Neural progenitor cell (in vitro differentiated cells): ENCODE data around the gene RAB31. TPM values are rescaled to one million over a fixed set of nuclear protein-coding genes. Genes with fewer than 3 reads are reported as not detected.
A peak's percentile ranks its signal among the peaks of the same experiment; 100 is the strongest.
"Not testable (repeated sequence)": the region's sequence is repeated elsewhere in the genome, so short reads cannot be mapped to it uniquely, and the experiment has no call there.

ENCODE experiments used
- DNase-seq: peaks from one replicate; pipeline ENCODE4 v3.0.0-alpha.2; 2016; ENCODE audit warnings: low spot score
- H2AFZ ChIP-seq: fragments of 200-600 bp; sonication (generic); replicated peaks from 2 replicates; pipeline ENCODE4 v1.6.1; 2016; ENCODE audit warnings: antibody characterized with exemption
- H3F3A ChIP-seq: fragments of 200-600 bp; sonication (generic); 2 replicates; pipeline ENCODE4 v1.6.1; 2016; ENCODE audit warnings: antibody characterized with exemption, low read depth
- H3K27ac ChIP-seq: fragments of 200-600 bp; sonication (generic); 2 replicates; pipeline ENCODE4 v1.5.1; 2016; ENCODE audit warnings: mild to moderate bottlenecking
- H3K27me3 ChIP-seq: fragments of 200-600 bp; sonication (generic); 2 replicates; pipeline ENCODE4 v1.6.1; 2016; ENCODE audit warnings: mild to moderate bottlenecking, moderate library complexity
- H3K36me3 ChIP-seq: fragments of 200-600 bp; sonication (generic); 2 replicates; pipeline ENCODE4 v1.5.1; 2016
- H3K4me1 ChIP-seq: fragments of 200-600 bp; sonication (generic); 2 replicates; pipeline ENCODE4 v1.6.1; 2016; ENCODE audit warnings: mixed run types
- H3K4me2 ChIP-seq: fragments of 200-600 bp; sonication (generic); 2 replicates; pipeline ENCODE4 v1.6.1; 2016
- H3K4me3 ChIP-seq: fragments of 200-600 bp; sonication (generic); 2 replicates; pipeline ENCODE4 v1.5.1; 2016
- H3K79me2 ChIP-seq: fragments of 200-600 bp; sonication (generic); 2 replicates; pipeline ENCODE4 v1.6.1; 2016; ENCODE audit warnings: low read depth
- H3K9ac ChIP-seq: fragments of 200-600 bp; sonication (generic); 2 replicates; pipeline ENCODE4 v1.6.1; 2016
- H3K9me3 ChIP-seq: fragments of 200-600 bp; sonication (generic); 2 replicates; pipeline ENCODE4 v1.5.1; 2016; ENCODE audit warnings: low read depth
- H4K20me1 ChIP-seq: fragments of 200-600 bp; sonication (generic); 2 replicates; pipeline ENCODE4 v1.6.1; 2016; ENCODE audit warnings: low read depth
- H3K27ac Mint-ChIP-seq: 3 replicates; pipeline ENCODE4 v1.8.0; 2021; ENCODE audit warnings: mixed read lengths
- H3K27me3 Mint-ChIP-seq: 2 replicates; pipeline ENCODE4 v1.8.0; 2022; ENCODE audit warnings: low read depth, mild to moderate bottlenecking, inconsistent platforms, moderate library complexity, mixed read lengths; ENCODE audit not compliant: insufficient read depth
- H3K36me3 Mint-ChIP-seq: 3 replicates; pipeline ENCODE4 v1.8.0; 2021; ENCODE audit warnings: mixed read lengths
- H3K4me1 Mint-ChIP-seq: 3 replicates; pipeline ENCODE4 v1.8.0; 2021; ENCODE audit warnings: mixed read lengths
- H3K4me3 Mint-ChIP-seq: 3 replicates; pipeline ENCODE4 v1.8.0; 2021; ENCODE audit warnings: mild to moderate bottlenecking, moderate library complexity, mixed read lengths
- H3K9me3 Mint-ChIP-seq: 3 replicates; pipeline ENCODE4 v1.8.0; 2020; ENCODE audit warnings: mixed read lengths
- EZH2 ChIP-seq: fragments of 200-600 bp; sonication (generic); IDR thresholded peaks from 2 replicates; pipeline ENCODE4 v1.6.1; 2017; ENCODE audit warnings: antibody characterized with exemption, mild to moderate bottlenecking, moderate library complexity
- EZH2phosphoT487 ChIP-seq: fragments of 200-600 bp; sonication (generic); IDR thresholded peaks from 2 replicates; pipeline ENCODE4 v1.6.1; 2017; ENCODE audit warnings: antibody characterized with exemption
- total RNA-seq: library from RNA; depleted of rRNA; stranded (reverse); fragments of >200 nt; gene quantifications from 2 replicates; pipeline ENCODE4 v1.2.3, GENCODE V29; 2015; ENCODE audit warnings: low replicate concordance
- TF ChIP-seq, protein P1 (sequence below): fragments of 200-600 bp; sonication (generic); IDR thresholded peaks from 2 replicates; pipeline ENCODE4 v1.5.1; 2017; ENCODE audit warnings: antibody characterized with exemption, mild to moderate bottlenecking

The RAB31 gene
- total RNA-seq, 1 donor from 2014 or later = 5.0 TPM

DNA sequence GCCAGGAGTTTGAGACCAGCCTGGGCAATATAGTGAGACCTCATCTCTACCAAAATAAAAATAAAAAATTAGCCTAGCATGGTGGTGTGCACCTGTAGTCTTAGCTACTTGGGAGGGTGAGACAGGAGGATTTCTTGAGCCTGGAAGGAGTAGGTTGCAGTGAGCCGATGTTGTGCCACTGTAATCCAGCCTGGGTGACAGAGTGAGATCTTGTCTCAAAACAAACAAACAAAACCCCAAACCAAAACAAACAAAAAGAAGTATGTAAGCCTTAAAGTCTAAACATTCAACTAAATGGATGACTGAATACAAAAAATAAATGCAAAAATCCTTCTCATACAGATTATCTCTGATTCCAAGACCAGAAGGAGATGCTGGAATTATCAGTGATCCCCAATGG is 58.6 kb downstream of the RAB31 start:
- no peak for DNase-seq
- Histone ChIP-seq H3K79me2 (no peaks in the 10 kb centered on the region), H3K9ac (no peak overlapping the region), H3K36me3 (no peaks in the 10 kb centered on the region), H3K27me3 (no peaks in the 10 kb centered on the region), H3F3A (no peaks in the 10 kb centered on the region), H3K9me3 (no peaks in the 10 kb centered on the region), H3K4me3 (no peak overlapping the region), H2AFZ (no peak overlapping the region), H4K20me1 (no peaks in the 10 kb centered on the region), H3K4me2 (no peak overlapping the region), H3K4me1 (peaks cover 9% of the 10 kb centered on the region), H3K27ac (no peak overlapping the region)
- Mint-ChIP-seq H3K27me3 (no peaks in the 10 kb centered on the region), H3K4me3 (no peak overlapping the region), H3K36me3 (no peaks in the 10 kb centered on the region), H3K27ac (no peak overlapping the region), H3K9me3 (peaks cover 11% of the 10 kb centered on the region), H3K4me1 (peaks cover 26% of the 10 kb centered on the region)
- no peak for TF ChIP-seq EZH2
- TF ChIP-seq, protein P1, sequence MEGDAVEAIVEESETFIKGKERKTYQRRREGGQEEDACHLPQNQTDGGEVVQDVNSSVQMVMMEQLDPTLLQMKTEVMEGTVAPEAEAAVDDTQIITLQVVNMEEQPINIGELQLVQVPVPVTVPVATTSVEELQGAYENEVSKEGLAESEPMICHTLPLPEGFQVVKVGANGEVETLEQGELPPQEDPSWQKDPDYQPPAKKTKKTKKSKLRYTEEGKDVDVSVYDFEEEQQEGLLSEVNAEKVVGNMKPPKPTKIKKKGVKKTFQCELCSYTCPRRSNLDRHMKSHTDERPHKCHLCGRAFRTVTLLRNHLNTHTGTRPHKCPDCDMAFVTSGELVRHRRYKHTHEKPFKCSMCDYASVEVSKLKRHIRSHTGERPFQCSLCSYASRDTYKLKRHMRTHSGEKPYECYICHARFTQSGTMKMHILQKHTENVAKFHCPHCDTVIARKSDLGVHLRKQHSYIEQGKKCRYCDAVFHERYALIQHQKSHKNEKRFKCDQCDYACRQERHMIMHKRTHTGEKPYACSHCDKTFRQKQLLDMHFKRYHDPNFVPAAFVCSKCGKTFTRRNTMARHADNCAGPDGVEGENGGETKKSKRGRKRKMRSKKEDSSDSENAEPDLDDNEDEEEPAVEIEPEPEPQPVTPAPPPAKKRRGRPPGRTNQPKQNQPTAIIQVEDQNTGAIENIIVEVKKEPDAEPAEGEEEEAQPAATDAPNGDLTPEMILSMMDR = no peak
- TF ChIP-seq EZH2phosphoT487 = no peak

DNA sequence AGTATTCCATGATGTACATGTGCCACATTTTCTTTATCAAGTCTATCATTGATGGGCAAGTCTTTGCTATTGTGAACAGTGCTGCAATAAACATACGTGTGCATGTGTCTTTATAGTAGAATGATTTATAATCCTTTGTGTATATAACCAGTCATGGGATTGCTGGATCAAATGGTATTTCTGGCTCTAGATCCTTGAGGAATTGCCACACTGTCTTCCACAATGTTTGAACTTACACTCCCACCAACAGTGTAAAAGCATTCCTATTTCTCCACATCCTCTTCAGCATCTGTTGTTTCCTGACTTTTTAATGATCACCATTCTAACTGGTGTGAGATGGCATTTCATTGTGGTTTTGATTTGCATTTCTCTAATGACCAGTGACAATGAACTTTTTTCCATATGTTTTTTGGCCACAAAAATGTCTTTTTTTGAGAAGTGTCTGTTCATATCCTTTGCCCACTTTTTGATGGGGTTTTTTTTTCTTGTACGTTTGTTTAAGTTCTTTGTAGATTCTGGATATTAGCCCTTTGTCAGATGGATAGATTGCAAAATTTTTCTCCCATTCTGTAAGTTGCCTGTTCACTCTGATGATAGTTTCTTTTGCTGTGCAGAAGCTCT is 60.1 kb downstream of the RAB31 start:
- not testable (repeated sequence) for H3K4me2 ChIP-seq, H3K36me3 Mint-ChIP-seq, H3F3A ChIP-seq, H3K79me2 ChIP-seq, H3K27ac ChIP-seq, H3K9me3 ChIP-seq, H3K36me3 ChIP-seq, H3K27ac Mint-ChIP-seq, H2AFZ ChIP-seq, H3K27me3 ChIP-seq, H3K4me3 Mint-ChIP-seq, H3K27me3 Mint-ChIP-seq, DNase-seq, H3K9ac ChIP-seq, H3K4me3 ChIP-seq, H4K20me1 ChIP-seq
- Mint-ChIP-seq H3K9me3 (peaks cover 11% of the 10 kb centered on the region), H3K4me1 (peaks cover 38% of the 10 kb centered on the region)
- H3K4me1 ChIP-seq = peaks cover 14% of the 10 kb centered on the region

DNA sequence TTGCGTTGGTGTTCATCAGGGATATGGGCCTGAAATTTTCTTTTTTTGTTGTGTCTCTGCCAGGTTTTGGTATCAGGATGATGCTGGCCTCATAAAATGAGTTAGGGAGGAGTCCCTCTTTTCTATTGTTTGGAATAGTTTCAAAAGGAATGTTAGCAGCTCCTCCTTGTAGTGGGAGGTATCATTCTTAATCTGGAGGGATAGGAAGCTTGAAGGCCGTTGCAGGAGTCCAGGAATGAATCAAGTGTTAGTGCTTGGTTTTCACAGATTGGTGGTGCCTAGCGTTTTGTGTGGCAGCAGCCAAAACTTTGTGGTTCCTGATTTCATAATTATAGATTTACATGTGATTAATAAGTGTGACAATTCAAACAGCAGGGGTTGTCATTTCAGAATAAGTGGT is 62.0 kb downstream of the RAB31 start:
- not testable (repeated sequence) for H3K9me3 ChIP-seq, H3K4me2 ChIP-seq, H3K36me3 ChIP-seq, H3F3A ChIP-seq, H3K27ac ChIP-seq, H3K9ac ChIP-seq, H3K36me3 Mint-ChIP-seq, H3K79me2 ChIP-seq, H4K20me1 ChIP-seq, H2AFZ ChIP-seq, H3K27me3 ChIP-seq, H3K4me3 Mint-ChIP-seq, H3K27me3 Mint-ChIP-seq, H3K4me3 ChIP-seq, H3K27ac Mint-ChIP-seq, DNase-seq
- H3K4me1 ChIP-seq = peaks cover 14% of the 10 kb centered on the region
- Mint-ChIP-seq H3K4me1 (peaks cover 34% of the 10 kb centered on the region), H3K9me3 (peaks cover 11% of the 10 kb centered on the region)

DNA sequence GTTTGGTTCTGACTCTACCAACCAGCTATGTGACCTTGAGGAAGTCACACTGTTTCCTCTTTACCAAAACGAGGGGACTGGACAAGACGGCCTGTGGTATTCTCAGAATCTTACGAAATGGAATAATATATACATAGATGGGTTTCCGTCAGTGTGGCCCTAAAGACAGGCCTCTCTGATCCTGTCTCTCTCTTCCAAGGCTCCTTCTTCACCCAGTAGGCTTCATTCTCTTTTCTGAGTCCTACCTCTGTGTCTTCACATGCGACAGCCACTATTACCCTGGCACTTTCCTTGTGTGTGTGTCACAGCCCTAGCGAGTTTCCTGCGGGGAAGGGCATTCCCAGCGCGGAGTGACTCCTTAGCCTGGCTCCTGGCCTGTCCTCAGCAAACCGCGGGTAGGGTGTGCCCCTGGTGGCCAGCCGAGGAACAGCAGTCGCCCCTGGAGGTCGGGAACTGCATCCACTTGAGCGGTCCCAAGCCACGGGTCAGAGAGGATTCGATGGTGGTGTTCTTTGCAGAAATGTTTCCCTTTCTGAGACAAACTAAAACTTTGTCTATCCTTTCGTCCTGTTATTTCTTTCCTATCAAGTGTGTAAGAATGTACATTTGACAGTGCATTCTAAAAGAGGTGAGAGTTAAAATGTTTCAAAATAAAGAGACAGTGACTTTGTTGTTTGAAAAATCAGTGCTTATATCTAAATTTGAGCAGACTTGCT is 63.3 kb downstream of the RAB31 start:
- H2AFZ ChIP-seq = peak overlapping the region; percentile 94
- H3F3A ChIP-seq = no peaks in the 10 kb centered on the region
- H3K36me3 Mint-ChIP-seq = peaks cover 2% of the 10 kb centered on the region
- peaks cover 11% of the 10 kb centered on the region for H3K9me3 Mint-ChIP-seq
- no peaks in the 10 kb centered on the region for H3K79me2 ChIP-seq
- no peak overlapping the region for H3K27ac ChIP-seq
- no peak overlapping the region for H3K9ac ChIP-seq
- no peaks in the 10 kb centered on the region for H3K27me3 Mint-ChIP-seq
- H4K20me1 ChIP-seq = no peaks in the 10 kb centered on the region
- H3K9me3 ChIP-seq = no peaks in the 10 kb centered on the region
- no peak overlapping the region for H3K4me3 ChIP-seq
- H3K4me1 Mint-ChIP-seq = peaks cover 34% of the 10 kb centered on the region
- H3K27me3 ChIP-seq = no peaks in the 10 kb centered on the region
- no peak overlapping the region for H3K27ac Mint-ChIP-seq
- no peak overlapping the region for H3K4me2 ChIP-seq
- peak overlapping the region; percentile 9 for H3K4me3 Mint-ChIP-seq
- H3K36me3 ChIP-seq = no peaks in the 10 kb centered on the region
- TF ChIP-seq, protein P1 = peak; percentile 97
- no peak for TF ChIP-seq EZH2phosphoT487
- no peak for TF ChIP-seq EZH2
- DNase-seq = peak; percentile 85
- peaks cover 6% of the 10 kb centered on the region for H3K4me1 ChIP-seq
